ENCODE data around the gene PTPRE.

DNA sequence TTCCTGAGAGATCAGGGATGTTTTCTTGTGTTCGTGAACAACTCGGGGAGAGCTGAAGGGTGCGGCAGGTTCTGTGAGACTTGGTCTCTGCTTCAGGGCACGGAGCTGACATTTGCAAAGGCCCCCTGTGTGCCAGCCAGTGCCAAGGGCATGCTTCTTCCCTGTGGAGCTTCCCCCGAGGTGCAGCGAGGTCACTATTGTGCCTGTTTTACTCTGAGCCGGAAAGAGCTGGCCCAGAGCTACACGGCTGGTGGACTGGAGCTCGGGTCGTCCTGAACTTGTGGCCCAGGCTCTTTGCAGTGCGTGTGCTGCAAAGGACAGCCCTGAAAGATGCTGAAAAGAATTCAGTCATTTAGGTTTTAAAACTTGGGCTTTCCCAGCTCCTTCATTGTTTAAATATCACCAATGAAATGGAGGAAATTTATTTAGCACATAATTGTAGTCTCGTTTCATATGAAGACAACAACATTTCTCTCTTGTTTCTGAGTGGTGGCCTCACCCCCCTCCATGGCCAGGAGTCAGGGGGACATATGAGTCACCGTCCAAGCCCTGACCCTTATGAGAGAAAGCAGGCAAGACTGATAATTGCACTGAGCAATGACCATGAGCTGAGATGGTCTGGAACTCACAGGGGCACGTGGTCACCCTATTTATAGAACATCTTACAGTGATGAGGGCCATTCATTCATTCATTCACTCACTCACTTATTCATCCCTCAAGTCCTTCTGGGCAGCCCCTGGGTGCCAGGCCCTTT, 102.6 kb downstream of the PTPRE start:
- TF ChIP-seq, protein P1, sequence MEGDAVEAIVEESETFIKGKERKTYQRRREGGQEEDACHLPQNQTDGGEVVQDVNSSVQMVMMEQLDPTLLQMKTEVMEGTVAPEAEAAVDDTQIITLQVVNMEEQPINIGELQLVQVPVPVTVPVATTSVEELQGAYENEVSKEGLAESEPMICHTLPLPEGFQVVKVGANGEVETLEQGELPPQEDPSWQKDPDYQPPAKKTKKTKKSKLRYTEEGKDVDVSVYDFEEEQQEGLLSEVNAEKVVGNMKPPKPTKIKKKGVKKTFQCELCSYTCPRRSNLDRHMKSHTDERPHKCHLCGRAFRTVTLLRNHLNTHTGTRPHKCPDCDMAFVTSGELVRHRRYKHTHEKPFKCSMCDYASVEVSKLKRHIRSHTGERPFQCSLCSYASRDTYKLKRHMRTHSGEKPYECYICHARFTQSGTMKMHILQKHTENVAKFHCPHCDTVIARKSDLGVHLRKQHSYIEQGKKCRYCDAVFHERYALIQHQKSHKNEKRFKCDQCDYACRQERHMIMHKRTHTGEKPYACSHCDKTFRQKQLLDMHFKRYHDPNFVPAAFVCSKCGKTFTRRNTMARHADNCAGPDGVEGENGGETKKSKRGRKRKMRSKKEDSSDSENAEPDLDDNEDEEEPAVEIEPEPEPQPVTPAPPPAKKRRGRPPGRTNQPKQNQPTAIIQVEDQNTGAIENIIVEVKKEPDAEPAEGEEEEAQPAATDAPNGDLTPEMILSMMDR (conservative IDR thresholded peaks at IDR 0.05 in 1 of 2, IDR thresholded peaks at IDR 0.05 in 1 of 2; ENCODE audit: extremely low read depth in 1 of 2, insufficient read depth in 1 of 2, low read depth in 1 of 2, low read length in 2 of 2): no peak
- TF ChIP-seq EZH2 (IDR thresholded peaks at IDR 0.05; ENCODE audit: borderline replicate concordance, low read length): no peak
